Measurements from ENCODE around the gene POU6F2.
"Not testable (repeated sequence)": the region's sequence is repeated elsewhere in the genome, so short reads cannot be mapped to it uniquely, and the experiment has no call there.

The POU6F2 gene

GRCh38 chr7:39194388-39194787 is 216.7 kb downstream of the POU6F2 start:
- DNase-seq, result not testable (repeated sequence)

GRCh38 chr7:39195967-39196366 is 218.3 kb downstream of the POU6F2 start:
- DNase-seq, result no peak

- DNase-seq, result no peak
Measured at GRCh38 chr7:39197831-39198230, 220.1 kb downstream of the POU6F2 start.

- DNase-seq, result no peak
Measured at GRCh38 chr7:39198556-39198955, 220.8 kb downstream of the POU6F2 start.

- no peak for DNase-seq
Measured at GRCh38 chr7:39199006-39199405, 221.3 kb downstream of the POU6F2 start.

GRCh38 chr7:39199951-39200350 is 222.2 kb downstream of the POU6F2 start:
- DNase-seq, result no peak

- no peak for DNase-seq
Measured at GRCh38 chr7:39202041-39202440, 224.3 kb downstream of the POU6F2 start.

- DNase-seq, result no peak
Measured at GRCh38 chr7:39210362-39210761, 232.7 kb downstream of the POU6F2 start.

- no peak for DNase-seq
Measured at GRCh38 chr7:39211581-39211980, 233.9 kb downstream of the POU6F2 start.

- no peak for DNase-seq
Measured at GRCh38 chr7:39212876-39213275, 235.2 kb downstream of the POU6F2 start.

GRCh38 chr7:39217783-39218182 is 240.1 kb downstream of the POU6F2 start:
- DNase-seq, result no peak

- no peak for DNase-seq
Measured at GRCh38 chr7:39219869-39220268, 242.2 kb downstream of the POU6F2 start.

GRCh38 chr7:39221901-39222300 is 244.2 kb downstream of the POU6F2 start:
- DNase-seq, result no peak

- DNase-seq, result no peak
Measured at GRCh38 chr7:39228946-39229345, 251.2 kb downstream of the POU6F2 start.

- DNase-seq, result no peak
Measured at GRCh38 chr7:39233851-39234529, 256.3 kb downstream of the POU6F2 start.

- DNase-seq, result no peak
Measured at GRCh38 chr7:39238234-39238869, 260.6 kb downstream of the POU6F2 start.

- DNase-seq, result no peak
Measured at GRCh38 chr7:39240864-39241263, 263.2 kb downstream of the POU6F2 start.

GRCh38 chr7:39247576-39247975 is 269.9 kb downstream of the POU6F2 start:
- no peak for DNase-seq

GRCh38 chr7:39248041-39248691 is 270.5 kb downstream of the POU6F2 start:
- no peak for DNase-seq

- no peak for DNase-seq
Measured at GRCh38 chr7:39248692-39249090, 271.0 kb downstream of the POU6F2 start.

- no peak for DNase-seq
Measured at GRCh38 chr7:39249635-39250152, 272.0 kb downstream of the POU6F2 start.

GRCh38 chr7:39252916-39253315 is 275.2 kb downstream of the POU6F2 start:
- DNase-seq, result no peak

GRCh38 chr7:39259391-39260003 is 281.8 kb downstream of the POU6F2 start:
- DNase-seq, result no peak
